ENCODE results near the gene NOVA2. TPM values are rescaled to one million over a fixed set of nuclear protein-coding genes. Genes with fewer than 3 reads are reported as not detected.

Gene NOVA2
- total and polyA plus RNA-seq, 2 donors (not counting 3 experiments of a cell fraction or from before 2014, with no cell fraction given), result 5.6 to 34.2 TPM

- TF ChIP-seq POLR2A (IDR thresholded peaks at IDR 0.05; ENCODE audit: low read depth, low read length) (no peak), MYC (IDR thresholded peaks at IDR 0.05; ENCODE audit: low read depth, low read length) (no peak), EZH2 (IDR thresholded peaks at IDR 0.05; ENCODE audit: borderline replicate concordance, low read depth, low read length, severe bottlenecking) (no peak), FOS (IDR thresholded peaks at IDR 0.05; ENCODE audit: borderline replicate concordance, insufficient read depth, low read length) (no peak), JUN (IDR thresholded peaks at IDR 0.05; ENCODE audit: borderline replicate concordance, insufficient read depth, insufficient read length, low read depth) (no peak)
- CTCF ChIA-PET, result interaction anchor here (0.8 to 3.0 kb wide), 6 partner anchors 9 to 64 kb away, joined by 3 to 52 read pairs (median 4); partner anchors contain the start of genes NOVA2 and PGLYRP1
- H3K9me1 ChIP-seq (replicated peaks; ENCODE audit: control insufficient read depth, extremely low read depth, insufficient read depth, low read length), result no peaks in the 10 kb centered on the region
- H3K4me1 ChIP-seq (ENCODE audit: control insufficient read depth, extremely low read depth, insufficient read depth, low read length), result peaks cover 11% of the 10 kb centered on the region
- no peak overlapping the region for H3K27ac ChIP-seq (ENCODE audit: insufficient read depth, low read depth, low read length)
- POLR2A ChIA-PET, result no interaction called here
- no peaks in the 10 kb centered on the region for H3K9me3 ChIP-seq (replicated peaks; ENCODE audit: control insufficient read depth, insufficient read depth, low read length)
- H3K79me2 ChIP-seq (ENCODE audit: control insufficient read depth, insufficient read depth, low read length), result no peaks in the 10 kb centered on the region
- BruUV-seq (replicated peaks), result no TSS peak
- no peak for DNase-seq (ENCODE audit: low read depth, low spot score)
- dilution Hi-C loops (cut with MboI; ENCODE audit: extremely low pct_ligation_motif_present, low sequenced_read_pairs) (no loop called here), intact Hi-C loops (cut with micrococcal nuclease) (no loop called here)
- H3K4me3 ChIP-seq (replicated peaks in 1 of 3; ENCODE audit: insufficient read depth in 1 of 3, low read depth in 1 of 3, low read length in 3 of 3), result peak overlapping the region in 1 of 3 experiments; percentile 4
- no peaks in the 10 kb centered on the region for H4K20me1 ChIP-seq (replicated peaks; ENCODE audit: control insufficient read depth, extremely low read depth, insufficient read depth, low read length)
- no peak for FAIRE-seq
- peaks cover 4 to 8% of the 10 kb centered on the region in 2 experiments for H3K27me3 ChIP-seq (ENCODE audit: control insufficient read depth in 2 of 2, insufficient read depth in 2 of 2, low read length in 2 of 2)
- H3K4me2 ChIP-seq (ENCODE audit: insufficient read depth, low read length), result peak overlapping the region; percentile 1
- no peak overlapping the region for H3K9ac ChIP-seq (replicated peaks; ENCODE audit: extremely low read depth, insufficient read depth, low read length)
- peaks cover 0 to 7% of the 10 kb centered on the region in 2 experiments for H3K36me3 ChIP-seq (ENCODE audit: control insufficient read depth in 2 of 2, extremely low read depth in 1 of 2, insufficient read depth in 2 of 2, low read length in 2 of 2)
- peak overlapping the region; percentile 23 for H2AFZ ChIP-seq (ENCODE audit: low read depth, low read length)
Observed at GRCh38 chr19:46014534-46014933, 40.9 kb upstream of the NOVA2 start.

- no peaks in the 10 kb centered on the region for H3K9me3 ChIP-seq (replicated peaks; ENCODE audit: control insufficient read depth, insufficient read depth, low read length)
- H3K9ac ChIP-seq (replicated peaks; ENCODE audit: extremely low read depth, insufficient read depth, low read length), result no peak overlapping the region
- ChIA-PET POLR2A (interaction anchor here (0.6 kb wide), 1 partner anchor 124 kb away, joined by 3 read pairs; the partner anchor contains the start of gene IRF2BP1), CTCF (interaction anchor here (0.6 to 3.4 kb wide), 23 partner anchors 8 to 124 kb away, joined by 3 to 17 read pairs (median 4); partner anchors contain the start of genes CCDC61, IRF2BP1 and MYPOP)
- intact Hi-C loops (cut with micrococcal nuclease), result loop anchor here (2.0 to 5.0 kb wide), 2 partner anchors 38 to 95 kb away; partner anchors contain the start of genes NANOS2 and NOVA2
- no TSS peak for BruUV-seq (replicated peaks)
- dilution Hi-C loops (cut with MboI; ENCODE audit: extremely low pct_ligation_motif_present, low sequenced_read_pairs), result no loop called here
- H3K27me3 ChIP-seq (ENCODE audit: control insufficient read depth in 2 of 2, insufficient read depth in 2 of 2, low read length in 2 of 2), result no peaks in the 10 kb centered on the region
- H3K79me2 ChIP-seq (ENCODE audit: control insufficient read depth, insufficient read depth, low read length), result no peaks in the 10 kb centered on the region
- FAIRE-seq (peak; percentile 90), DNase-seq (ENCODE audit: low read depth, low spot score) (peak; percentile 76)
- H3K4me2 ChIP-seq (ENCODE audit: insufficient read depth, low read length), result no peak overlapping the region
- no peak overlapping the region for H3K27ac ChIP-seq (ENCODE audit: insufficient read depth, low read depth, low read length)
- TF ChIP-seq MYC (IDR thresholded peaks at IDR 0.05; ENCODE audit: low read depth, low read length), result no peak
- TF ChIP-seq, protein P1, sequence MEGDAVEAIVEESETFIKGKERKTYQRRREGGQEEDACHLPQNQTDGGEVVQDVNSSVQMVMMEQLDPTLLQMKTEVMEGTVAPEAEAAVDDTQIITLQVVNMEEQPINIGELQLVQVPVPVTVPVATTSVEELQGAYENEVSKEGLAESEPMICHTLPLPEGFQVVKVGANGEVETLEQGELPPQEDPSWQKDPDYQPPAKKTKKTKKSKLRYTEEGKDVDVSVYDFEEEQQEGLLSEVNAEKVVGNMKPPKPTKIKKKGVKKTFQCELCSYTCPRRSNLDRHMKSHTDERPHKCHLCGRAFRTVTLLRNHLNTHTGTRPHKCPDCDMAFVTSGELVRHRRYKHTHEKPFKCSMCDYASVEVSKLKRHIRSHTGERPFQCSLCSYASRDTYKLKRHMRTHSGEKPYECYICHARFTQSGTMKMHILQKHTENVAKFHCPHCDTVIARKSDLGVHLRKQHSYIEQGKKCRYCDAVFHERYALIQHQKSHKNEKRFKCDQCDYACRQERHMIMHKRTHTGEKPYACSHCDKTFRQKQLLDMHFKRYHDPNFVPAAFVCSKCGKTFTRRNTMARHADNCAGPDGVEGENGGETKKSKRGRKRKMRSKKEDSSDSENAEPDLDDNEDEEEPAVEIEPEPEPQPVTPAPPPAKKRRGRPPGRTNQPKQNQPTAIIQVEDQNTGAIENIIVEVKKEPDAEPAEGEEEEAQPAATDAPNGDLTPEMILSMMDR (IDR thresholded peaks at IDR 0.05; ENCODE audit: extremely low read depth in 1 of 2, insufficient read depth in 1 of 2, low read depth in 1 of 2, low read length in 2 of 2), result peak; percentile 80 to 92
- no peak overlapping the region for H3K4me3 ChIP-seq (replicated peaks in 1 of 3; ENCODE audit: insufficient read depth in 1 of 3, low read depth in 1 of 3, low read length in 3 of 3)
- H3K9me1 ChIP-seq (replicated peaks; ENCODE audit: control insufficient read depth, extremely low read depth, insufficient read depth, low read length), result no peaks in the 10 kb centered on the region
- H3K36me3 ChIP-seq (ENCODE audit: control insufficient read depth in 2 of 2, extremely low read depth in 1 of 2, insufficient read depth in 2 of 2, low read length in 2 of 2), result peaks cover 6 to 7% of the 10 kb centered on the region in 2 experiments
- no peak overlapping the region for H2AFZ ChIP-seq (ENCODE audit: low read depth, low read length)
- no peaks in the 10 kb centered on the region for H3K4me1 ChIP-seq (ENCODE audit: control insufficient read depth, extremely low read depth, insufficient read depth, low read length)
- H4K20me1 ChIP-seq (replicated peaks; ENCODE audit: control insufficient read depth, extremely low read depth, insufficient read depth, low read length), result no peaks in the 10 kb centered on the region
Observed at GRCh38 chr19:46009530-46010510, 36.2 kb upstream of the NOVA2 start.
